Ishikawa (cell line): Measurements from ENCODE around the gene WNT4.

Experiments
- CEBPB ChIP-seq: IDR thresholded peaks from 2 replicates; pipeline ENCODE4 v1.6.1; 2012
- CREB1 ChIP-seq: IDR thresholded peaks from 2 replicates; pipeline ENCODE4 v1.6.1; 2012; ENCODE audit warnings: low read depth
- EGR1 ChIP-seq: IDR thresholded peaks from 2 replicates; pipeline ENCODE4 v1.6.1; 2012
- EP300 ChIP-seq: IDR thresholded peaks from 2 replicates; pipeline ENCODE4 v1.6.1; 2012; ENCODE audit warnings: borderline replicate concordance
- FOXM1 ChIP-seq: IDR thresholded peaks from 2 replicates; pipeline ENCODE4 v1.6.1; 2012; ENCODE audit warnings: low read depth, borderline replicate concordance
- MAX ChIP-seq: IDR thresholded peaks from 2 replicates; pipeline ENCODE4 v1.6.1; 2012
- NFIC ChIP-seq: IDR thresholded peaks from 2 replicates; pipeline ENCODE4 v1.6.1; 2012
- RAD21 ChIP-seq: IDR thresholded peaks from 2 replicates; pipeline ENCODE4 v1.6.1; 2012; ENCODE audit warnings: low read depth
- TAF1 ChIP-seq: IDR thresholded peaks from 2 replicates; pipeline ENCODE4 v1.6.1; 2012; ENCODE audit warnings: low read depth, mild to moderate bottlenecking
- TCF12 ChIP-seq: IDR thresholded peaks from 2 replicates; pipeline ENCODE4 v1.6.1; 2012; ENCODE audit warnings: low read depth
- TEAD4 ChIP-seq: IDR thresholded peaks from 2 replicates; pipeline ENCODE4 v1.6.1; 2012
- YY1 ChIP-seq: IDR thresholded peaks from 2 replicates; pipeline ENCODE4 v1.6.1; 2012; ENCODE audit warnings: low read depth
- ZBTB7A ChIP-seq: IDR thresholded peaks from 2 replicates; pipeline ENCODE4 v1.6.1; 2012; ENCODE audit warnings: low read depth
- TF ChIP-seq, protein P1 (sequence below): IDR thresholded peaks from 2 replicates; pipeline ENCODE4 v1.6.1; 2012; ENCODE audit warnings: low read depth, mild to moderate bottlenecking
- TF ChIP-seq, protein P2 (sequence below): IDR thresholded peaks from 2 replicates; pipeline ENCODE4 v1.6.1; 2012

Gene WNT4

DNA sequence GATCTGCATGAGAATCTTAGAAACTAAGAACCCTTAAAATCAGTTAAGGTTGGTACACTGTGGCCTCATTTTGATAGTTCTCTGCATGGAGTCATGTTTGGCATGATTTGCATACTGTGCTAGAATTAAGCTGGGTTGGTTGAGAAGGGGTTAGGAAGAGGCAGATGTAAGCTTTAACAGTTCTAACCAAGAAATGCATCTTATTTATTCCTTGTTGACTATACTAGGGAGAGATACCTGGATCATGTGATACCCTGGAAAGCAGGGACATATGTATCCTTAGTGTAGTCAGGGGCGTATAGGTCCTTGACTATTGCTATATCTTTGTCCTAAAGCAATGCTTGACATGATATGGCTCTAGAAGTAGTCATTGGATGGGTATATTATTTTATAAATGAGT, 49.4 kb downstream of the WNT4 start:
- no peak for TF ChIP-seq MAX
- TF ChIP-seq CEBPB: no peak
- TF ChIP-seq TAF1: no peak
- TF ChIP-seq, protein P1, sequence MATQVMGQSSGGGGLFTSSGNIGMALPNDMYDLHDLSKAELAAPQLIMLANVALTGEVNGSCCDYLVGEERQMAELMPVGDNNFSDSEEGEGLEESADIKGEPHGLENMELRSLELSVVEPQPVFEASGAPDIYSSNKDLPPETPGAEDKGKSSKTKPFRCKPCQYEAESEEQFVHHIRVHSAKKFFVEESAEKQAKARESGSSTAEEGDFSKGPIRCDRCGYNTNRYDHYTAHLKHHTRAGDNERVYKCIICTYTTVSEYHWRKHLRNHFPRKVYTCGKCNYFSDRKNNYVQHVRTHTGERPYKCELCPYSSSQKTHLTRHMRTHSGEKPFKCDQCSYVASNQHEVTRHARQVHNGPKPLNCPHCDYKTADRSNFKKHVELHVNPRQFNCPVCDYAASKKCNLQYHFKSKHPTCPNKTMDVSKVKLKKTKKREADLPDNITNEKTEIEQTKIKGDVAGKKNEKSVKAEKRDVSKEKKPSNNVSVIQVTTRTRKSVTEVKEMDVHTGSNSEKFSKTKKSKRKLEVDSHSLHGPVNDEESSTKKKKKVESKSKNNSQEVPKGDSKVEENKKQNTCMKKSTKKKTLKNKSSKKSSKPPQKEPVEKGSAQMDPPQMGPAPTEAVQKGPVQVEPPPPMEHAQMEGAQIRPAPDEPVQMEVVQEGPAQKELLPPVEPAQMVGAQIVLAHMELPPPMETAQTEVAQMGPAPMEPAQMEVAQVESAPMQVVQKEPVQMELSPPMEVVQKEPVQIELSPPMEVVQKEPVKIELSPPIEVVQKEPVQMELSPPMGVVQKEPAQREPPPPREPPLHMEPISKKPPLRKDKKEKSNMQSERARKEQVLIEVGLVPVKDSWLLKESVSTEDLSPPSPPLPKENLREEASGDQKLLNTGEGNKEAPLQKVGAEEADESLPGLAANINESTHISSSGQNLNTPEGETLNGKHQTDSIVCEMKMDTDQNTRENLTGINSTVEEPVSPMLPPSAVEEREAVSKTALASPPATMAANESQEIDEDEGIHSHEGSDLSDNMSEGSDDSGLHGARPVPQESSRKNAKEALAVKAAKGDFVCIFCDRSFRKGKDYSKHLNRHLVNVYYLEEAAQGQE: no peak
- no peak for TF ChIP-seq CREB1
- TF ChIP-seq, protein P2, sequence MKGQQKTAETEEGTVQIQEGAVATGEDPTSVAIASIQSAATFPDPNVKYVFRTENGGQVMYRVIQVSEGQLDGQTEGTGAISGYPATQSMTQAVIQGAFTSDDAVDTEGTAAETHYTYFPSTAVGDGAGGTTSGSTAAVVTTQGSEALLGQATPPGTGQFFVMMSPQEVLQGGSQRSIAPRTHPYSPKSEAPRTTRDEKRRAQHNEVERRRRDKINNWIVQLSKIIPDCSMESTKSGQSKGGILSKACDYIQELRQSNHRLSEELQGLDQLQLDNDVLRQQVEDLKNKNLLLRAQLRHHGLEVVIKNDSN: no peak
- no peak for TF ChIP-seq TEAD4
- no peak for TF ChIP-seq RAD21
- TF ChIP-seq YY1: no peak
- no peak for TF ChIP-seq TCF12
- no peak for TF ChIP-seq EP300
- no peak for TF ChIP-seq EGR1
- TF ChIP-seq NFIC: no peak

DNA sequence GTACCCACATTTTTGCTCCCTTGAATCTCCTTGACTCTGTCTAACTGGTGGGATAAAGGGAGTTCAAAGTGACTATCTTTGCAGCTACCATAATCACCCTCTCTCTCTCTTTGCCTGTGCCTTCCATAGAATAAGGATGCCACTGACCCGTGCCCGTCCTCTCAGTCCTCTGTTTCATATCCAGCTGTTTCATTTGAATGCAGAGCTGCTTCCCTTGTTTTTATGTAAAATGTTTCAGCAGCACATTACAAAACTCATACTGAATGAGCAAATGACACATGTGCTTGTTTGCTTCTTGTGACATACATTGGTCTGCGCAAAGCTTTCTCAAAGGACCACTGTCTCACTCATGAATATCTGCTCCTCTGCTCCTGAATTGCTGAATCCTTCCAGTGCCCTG, 52.0 kb downstream of the WNT4 start:
- TF ChIP-seq, protein P1: no peak
- TF ChIP-seq RAD21 (no peak), EP300 (no peak), TEAD4 (no peak), EGR1 (no peak), NFIC (no peak), CEBPB (no peak), FOXM1 (no peak), MAX (no peak), CREB1 (no peak), ZBTB7A (no peak), TCF12 (no peak), YY1 (no peak)
- TF ChIP-seq, protein P2: no peak

DNA sequence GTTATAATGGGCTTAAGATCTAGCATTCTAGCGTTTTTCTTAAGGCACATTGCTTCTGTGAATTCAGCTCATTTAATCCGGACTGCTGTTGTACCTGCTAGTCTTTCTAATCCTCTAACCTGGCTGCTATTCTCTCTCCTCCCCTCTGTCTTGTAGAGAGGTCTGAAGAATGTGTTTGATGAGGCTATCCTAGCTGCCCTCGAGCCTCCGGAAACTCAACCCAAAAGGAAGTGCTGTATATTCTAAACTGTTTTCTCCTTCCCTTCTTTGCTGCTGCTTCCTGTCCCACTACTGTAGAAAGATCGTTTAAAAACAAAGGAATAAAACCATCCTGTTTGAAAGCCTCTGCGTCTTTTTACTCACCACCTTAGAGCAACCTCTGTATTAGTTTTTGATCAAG, 53.1 kb downstream of the WNT4 start:
- TF ChIP-seq YY1: no peak

DNA sequence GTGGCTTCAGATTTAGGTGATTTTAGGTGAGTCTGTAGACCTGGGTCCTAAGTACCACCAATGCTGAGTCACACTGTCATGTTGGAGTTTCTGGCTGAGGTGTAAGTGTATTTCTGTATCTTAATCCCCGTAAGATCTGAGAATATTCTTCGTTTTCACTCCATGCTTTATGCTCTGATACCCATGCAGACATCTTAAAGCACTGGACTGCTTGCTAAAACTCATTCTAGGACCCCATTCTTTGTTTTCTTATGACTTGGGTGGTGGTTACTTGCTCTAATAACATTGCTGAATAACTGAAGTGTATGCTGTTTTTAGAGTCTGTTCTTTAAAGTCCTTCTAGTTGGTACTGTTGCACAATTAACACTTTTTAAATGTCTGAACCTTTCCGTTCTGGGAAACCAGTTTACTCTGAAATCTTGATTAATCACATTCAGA, 53.7 kb downstream of the WNT4 start:
- TF ChIP-seq EP300: no peak
- TF ChIP-seq YY1: no peak
- TF ChIP-seq CEBPB: no peak
- TF ChIP-seq MAX: no peak
- no peak for TF ChIP-seq TCF12
- TF ChIP-seq NFIC: no peak
- no peak for TF ChIP-seq TEAD4
- TF ChIP-seq CREB1: no peak
- TF ChIP-seq EGR1: no peak
- TF ChIP-seq, protein P1: no peak
- TF ChIP-seq ZBTB7A: no peak
- no peak for TF ChIP-seq RAD21
- TF ChIP-seq, protein P2: no peak

DNA sequence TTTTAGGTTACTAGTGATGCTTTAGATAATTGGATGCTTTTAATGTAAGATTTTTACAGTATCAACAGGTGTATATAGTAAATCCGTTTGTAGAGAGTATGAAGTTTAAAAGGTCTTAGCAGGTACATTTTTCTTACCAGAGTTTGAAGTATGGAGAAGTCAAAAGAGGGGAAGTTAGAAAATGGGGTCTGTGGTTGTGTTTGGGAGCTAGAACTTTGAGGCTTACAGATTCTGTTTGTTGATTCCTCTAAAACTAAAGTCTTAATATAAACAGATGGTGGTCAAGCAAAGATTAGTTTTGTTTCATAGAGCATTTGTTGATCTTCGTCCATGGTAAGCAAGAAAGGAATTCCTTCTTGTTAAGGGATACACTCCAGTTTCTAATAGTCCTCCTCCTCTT, 54.6 kb downstream of the WNT4 start:
- TF ChIP-seq EGR1 (no peak), RAD21 (no peak), MAX (no peak), NFIC (no peak), TAF1 (no peak), YY1 (no peak), CEBPB (no peak), TEAD4 (no peak), CREB1 (no peak), ZBTB7A (no peak), EP300 (no peak)
- TF ChIP-seq, protein P2: no peak
- TF ChIP-seq, protein P1: no peak
